ENCODE measurements around the gene GOLGA1.
"Not testable (repeated sequence)": the region's sequence is repeated elsewhere in the genome, so short reads cannot be mapped to it uniquely, and the experiment has no call there.

The GOLGA1 gene

GRCh38 chr9:124940894-124941678, at the start of gene GOLGA1:
Gene GOLGA1, minus strand, starts transcription at chr9:124941083. Its CDS starts 2,372 bp downstream, at chr9:124938711.
- DNase-seq = peak; percentile 96

GRCh38 chr9:124983698-124984097, 42.8 kb upstream of the GOLGA1 start:
- DNase-seq = no peak

- no peak for DNase-seq
Observed at GRCh38 chr9:124980431-124980830, 39.5 kb upstream of the GOLGA1 start.

- no peak for DNase-seq
Observed at GRCh38 chr9:124975131-124975530, 34.2 kb upstream of the GOLGA1 start.

- DNase-seq = no peak
Observed at GRCh38 chr9:124973807-124974206, 32.9 kb upstream of the GOLGA1 start.

GRCh38 chr9:124972241-124972770, 31.4 kb upstream of the GOLGA1 start:
- peak; percentile 15 for DNase-seq

- DNase-seq = no peak
Observed at GRCh38 chr9:124969401-124969800, 28.5 kb upstream of the GOLGA1 start.

GRCh38 chr9:124968238-124968637, 27.4 kb upstream of the GOLGA1 start:
- no peak for DNase-seq

- peak; percentile 52 for DNase-seq
Observed at GRCh38 chr9:124965775-124966568, 25.1 kb upstream of the GOLGA1 start.

GRCh38 chr9:124964604-124965003, 23.7 kb upstream of the GOLGA1 start:
- DNase-seq = no peak

GRCh38 chr9:124964056-124964455, 23.2 kb upstream of the GOLGA1 start:
- DNase-seq = no peak

GRCh38 chr9:124960409-124960752, 19.5 kb upstream of the GOLGA1 start:
- no peak for DNase-seq

GRCh38 chr9:124959671-124960408, 19.0 kb upstream of the GOLGA1 start:
- DNase-seq = not testable (repeated sequence)

- no peak for DNase-seq
Observed at GRCh38 chr9:124954255-124954654, 13.4 kb upstream of the GOLGA1 start.

- DNase-seq = no peak
Observed at GRCh38 chr9:124950050-124950718, 9.3 kb upstream of the GOLGA1 start.

GRCh38 chr9:124949387-124949786, 8.5 kb upstream of the GOLGA1 start:
- no peak for DNase-seq

GRCh38 chr9:124947727-124948391, 7.0 kb upstream of the GOLGA1 start:
- no peak for DNase-seq

- no peak for DNase-seq
Observed at GRCh38 chr9:124946167-124946566, 5.3 kb upstream of the GOLGA1 start.

GRCh38 chr9:124941679-124942561, 1.0 kb upstream of the GOLGA1 start:
- peak; percentile 71 for DNase-seq

- no peak for DNase-seq
Observed at GRCh38 chr9:124940521-124940893, 376 bp downstream of the GOLGA1 start.

GRCh38 chr9:124939944-124940343, 939 bp downstream of the GOLGA1 start:
- no peak for DNase-seq
